HepG2 (cell line): ENCODE data around the gene MT1F. TPM values are rescaled to one million over a fixed set of nuclear protein-coding genes. Genes with fewer than 3 reads are reported as not detected.
A peak's percentile ranks its signal among the peaks of the same experiment; 100 is the strongest.

Experiments used
- AGO2 ChIP-seq: fragments of 200-400 bp; formaldehyde crosslinking; optimal IDR thresholded peaks from 2 replicates; pipeline ENCODE3; 2017; ENCODE audit warnings: mild to moderate bottlenecking, low read depth, low read length, moderate library complexity
- ATRX ChIP-seq: sonication (generic); formaldehyde crosslinking; IDR thresholded peaks from 2 replicates; pipeline ENCODE4 v1.4.0; 2020; ENCODE audit warnings: missing genetic modification reagents, borderline replicate concordance
- BATF2 ChIP-seq: sonication (generic); formaldehyde crosslinking; IDR thresholded peaks from 2 replicates; pipeline ENCODE4 v1.8.0; 2022; ENCODE audit warnings: mild to moderate bottlenecking, missing genetic modification reagents, moderate library complexity
- CEBPB ChIP-seq: IDR thresholded peaks from 2 replicates; pipeline ENCODE4 v1.6.1; 2011; ENCODE audit warnings: low read depth, low read length, improper control_type of control experiment, borderline replicate concordance
- CTCF ChIP-seq: sonication (generic); formaldehyde crosslinking; IDR thresholded peaks from 2 replicates; pipeline ENCODE4 v1.5.0; 2020; ENCODE audit warnings: mild to moderate bottlenecking, missing genetic modification reagents, moderate library complexity
- EEA1 ChIP-seq: sonication (generic); formaldehyde crosslinking; IDR thresholded peaks from 2 replicates; pipeline ENCODE4 v1.5.1; 2020; ENCODE audit warnings: mild to moderate bottlenecking, missing genetic modification reagents, borderline replicate concordance
- EHMT2 ChIP-seq: fragments of 200-600 bp; sonication (generic); IDR thresholded peaks from 2 replicates; pipeline ENCODE4 v1.7.0; 2017; ENCODE audit warnings: antibody characterized with exemption, low read depth, low read length, borderline replicate concordance
- HNRNPLL ChIP-seq: fragments of 200-400 bp; formaldehyde crosslinking; IDR thresholded peaks from 2 replicates; pipeline ENCODE4 v1.6.1; 2017; ENCODE audit warnings: mild to moderate bottlenecking, low read depth, low read length; ENCODE audit not compliant: poor library complexity, severe bottlenecking
- MBD4 ChIP-seq: IDR thresholded peaks from 2 replicates; pipeline ENCODE4 v1.6.1; 2012; ENCODE audit warnings: low read length, inconsistent platforms, borderline replicate concordance
- MTF1 ChIP-seq: sonication (generic); formaldehyde crosslinking; IDR thresholded peaks from 2 replicates; pipeline ENCODE4 v1.5.0; 2020; ENCODE audit warnings: missing genetic modification reagents
- NCOA5 ChIP-seq: sonication (generic); formaldehyde crosslinking; IDR thresholded peaks from 2 replicates; pipeline ENCODE4 v1.4.0; 2020; ENCODE audit warnings: missing genetic modification reagents
- RFX3 ChIP-seq: IDR thresholded peaks from 2 replicates; pipeline ENCODE4 v1.6.1; 2016; ENCODE audit warnings: missing biosample characterization, missing genetic modification reagents
- TAF1 ChIP-seq: sonication (generic); formaldehyde crosslinking; IDR thresholded peaks from 2 replicates; pipeline ENCODE4 v1.4.0; 2020; ENCODE audit warnings: missing genetic modification reagents
- TBL1XR1 ChIP-seq: fragments of 150-350 bp; IDR thresholded peaks from 2 replicates; pipeline ENCODE4 v1.6.1; 2014; ENCODE audit warnings: borderline replicate concordance, low read length; ENCODE audit not compliant: partially characterized antibody
- ZNF512B ChIP-seq: sonication (generic); formaldehyde crosslinking; IDR thresholded peaks from 2 replicates; pipeline ENCODE4 v1.5.1; 2020; ENCODE audit warnings: missing genetic modification reagents, mild to moderate bottlenecking, borderline replicate concordance
- ZNF580 ChIP-seq: IDR thresholded peaks from 2 replicates; pipeline ENCODE4 v1.6.1; 2016; ENCODE audit warnings: low read depth, borderline replicate concordance
- polyA plus RNA-seq, 8 experiments: library from polyadenylated mRNA; depleted of rRNA in 3 of 8; stranded (reverse) in 7 of 8; unstranded in 1 of 8; fragments of >200 nt; fragmentation: Illumina TruSeq in 4 of 8; extraction: Trizol in 4 of 8; gene quantifications; 2 replicates each; pipeline versions ENCODE4 v1.2.1 to v1.2.3, GENCODE V29; 2011 to 2016; ENCODE audit warnings: low read depth in 4 of 8, missing spikeins in 1 of 8, mixed read lengths in 1 of 8; ENCODE audit not compliant: insufficient read depth in 1 of 8
- total RNA-seq, 5 experiments: library from RNA; depleted of rRNA; stranded (reverse); fragments of >200 nt; fragmentation: Illumina TruSeq; extraction: Trizol; gene quantifications; 2 replicates each; pipeline ENCODE4 v1.2.3, GENCODE V29; 2016; ENCODE audit warnings: low read depth in 1 of 5
- TF ChIP-seq, protein P1 (sequence below): sonication (generic); formaldehyde crosslinking; IDR thresholded peaks from 2 replicates; pipeline ENCODE4 v1.4.0; 2020; ENCODE audit warnings: missing genetic modification reagents, borderline replicate concordance

MT1F gene
- total and polyA plus RNA-seq, 2 of the 13 experiments (the other 11 are each of a cell fraction or from before 2014, with no cell fraction given), result 1.9 to 169 TPM

- TF ChIP-seq ZNF512B (CRISPR knock-in tag), result 0 out of 2 replicates have a peak, but pooled peaks have one; percentile 15
- no peak for TF ChIP-seq MBD4
- no peak for TF ChIP-seq ATRX (CRISPR knock-in tag)
- TF ChIP-seq TAF1 (CRISPR knock-in tag), result peak; percentile 48
- TF ChIP-seq AGO2, result no peak
- no peak for TF ChIP-seq TBL1XR1
- TF ChIP-seq, protein P1, sequence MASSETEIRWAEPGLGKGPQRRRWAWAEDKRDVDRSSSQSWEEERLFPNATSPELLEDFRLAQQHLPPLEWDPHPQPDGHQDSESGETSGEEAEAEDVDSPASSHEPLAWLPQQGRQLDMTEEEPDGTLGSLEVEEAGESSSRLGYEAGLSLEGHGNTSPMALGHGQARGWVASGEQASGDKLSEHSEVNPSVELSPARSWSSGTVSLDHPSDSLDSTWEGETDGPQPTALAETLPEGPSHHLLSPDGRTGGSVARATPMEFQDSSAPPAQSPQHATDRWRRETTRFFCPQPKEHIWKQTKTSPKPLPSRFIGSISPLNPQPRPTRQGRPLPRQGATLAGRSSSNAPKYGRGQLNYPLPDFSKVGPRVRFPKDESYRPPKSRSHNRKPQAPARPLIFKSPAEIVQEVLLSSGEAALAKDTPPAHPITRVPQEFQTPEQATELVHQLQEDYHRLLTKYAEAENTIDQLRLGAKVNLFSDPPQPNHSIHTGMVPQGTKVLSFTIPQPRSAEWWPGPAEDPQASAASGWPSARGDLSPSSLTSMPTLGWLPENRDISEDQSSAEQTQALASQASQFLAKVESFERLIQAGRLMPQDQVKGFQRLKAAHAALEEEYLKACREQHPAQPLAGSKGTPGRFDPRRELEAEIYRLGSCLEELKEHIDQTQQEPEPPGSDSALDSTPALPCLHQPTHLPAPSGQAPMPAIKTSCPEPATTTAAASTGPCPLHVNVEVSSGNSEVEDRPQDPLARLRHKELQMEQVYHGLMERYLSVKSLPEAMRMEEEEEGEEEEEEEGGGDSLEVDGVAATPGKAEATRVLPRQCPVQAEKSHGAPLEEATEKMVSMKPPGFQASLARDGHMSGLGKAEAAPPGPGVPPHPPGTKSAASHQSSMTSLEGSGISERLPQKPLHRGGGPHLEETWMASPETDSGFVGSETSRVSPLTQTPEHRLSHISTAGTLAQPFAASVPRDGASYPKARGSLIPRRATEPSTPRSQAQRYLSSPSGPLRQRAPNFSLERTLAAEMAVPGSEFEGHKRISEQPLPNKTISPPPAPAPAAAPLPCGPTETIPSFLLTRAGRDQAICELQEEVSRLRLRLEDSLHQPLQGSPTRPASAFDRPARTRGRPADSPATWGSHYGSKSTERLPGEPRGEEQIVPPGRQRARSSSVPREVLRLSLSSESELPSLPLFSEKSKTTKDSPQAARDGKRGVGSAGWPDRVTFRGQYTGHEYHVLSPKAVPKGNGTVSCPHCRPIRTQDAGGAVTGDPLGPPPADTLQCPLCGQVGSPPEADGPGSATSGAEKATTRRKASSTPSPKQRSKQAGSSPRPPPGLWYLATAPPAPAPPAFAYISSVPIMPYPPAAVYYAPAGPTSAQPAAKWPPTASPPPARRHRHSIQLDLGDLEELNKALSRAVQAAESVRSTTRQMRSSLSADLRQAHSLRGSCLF, result no peak
- no peak for TF ChIP-seq RFX3
- TF ChIP-seq NCOA5, result no peak
- TF ChIP-seq CTCF (CRISPR knock-in tag), result peak; percentile 65
- 0 out of 2 replicates have a peak, but pooled peaks have one; percentile 62 for TF ChIP-seq EEA1 (CRISPR knock-in tag)
- TF ChIP-seq HNRNPLL, result peak; percentile 97
- no peak for TF ChIP-seq BATF2 (CRISPR knock-in tag)
- no peak for TF ChIP-seq ZNF580 (CRISPR knock-in tag)
- TF ChIP-seq MTF1, result peak; percentile 99
- no peak for TF ChIP-seq CEBPB
- TF ChIP-seq EHMT2, result no peak
Observed at GRCh38 chr16:56667581-56668571, 10.1 kb downstream of the MT1F start, which contains the start of gene MT1G (continued).
